Gastroesophageal sphincter (tissue), 3 donors: ENCODE data around the gene OR2S2.

Experiments used
- CTCF ChIP-seq, 4 experiments: fragments of 200-600 bp in 2 of 4; fragments of 450-650 bp in 2 of 4; sonication (generic) in 1 of 4; IDR thresholded peaks; one replicate each; pipeline ENCODE4 v1.5.1; 2017 to 2019; ENCODE audit warnings: antibody characterized with exemption in 4 of 4, mild to moderate bottlenecking in 2 of 4, moderate library complexity in 2 of 4
- POLR2A ChIP-seq, 2 donors: fragments of 450-650 bp; IDR thresholded peaks; one replicate each; pipeline ENCODE4 v1.6.1; 2017; ENCODE audit warnings: antibody characterized with exemption in 2 of 2, mild to moderate bottlenecking in 2 of 2, moderate library complexity in 1 of 2
- POLR2AphosphoS5 ChIP-seq: sonication (generic); formaldehyde crosslinking; IDR thresholded peaks from one replicate; pipeline ENCODE4 v1.6.1; 2017; ENCODE audit warnings: antibody characterized with exemption

GRCh38 chr9:35933550-35934067 lies 24.3 kb downstream of the OR2S2 start:
- no peak for TF ChIP-seq CTCF (IDR thresholded peaks at IDR 0.05)
- no peak for TF ChIP-seq POLR2A (IDR thresholded peaks at IDR 0.05)
- TF ChIP-seq POLR2AphosphoS5 = no peak
